RWPE2 (cell line): Measurements from ENCODE around the gene PRF1.
A peak's percentile ranks its signal among the peaks of the same experiment; 100 is the strongest.
"Not testable (repeated sequence)": the region's sequence is repeated elsewhere in the genome, so short reads cannot be mapped to it uniquely, and the experiment has no call there.

ENCODE experiments used
- ATAC-seq: fragments of 200-7000 bp; cut with Tn5 transposase; 3 replicates; pipeline ENCODE4 v1.9.1; 2021; ENCODE audit warnings: low read depth
- DNase-seq: peaks from one replicate; pipeline ENCODE4 v3.0.0-alpha.2; 2020; ENCODE audit warnings: low spot score
- H3K27ac ChIP-seq: fragments of 450-650 bp; 2 replicates; pipeline ENCODE4 v1.5.1; 2017; ENCODE audit warnings: mild to moderate bottlenecking; ENCODE audit not compliant: poor library complexity, severe bottlenecking
- H3K27me3 ChIP-seq: fragments of 250-450 bp; sonication (Bioruptor Pico); 2 replicates; pipeline ENCODE4 v1.5.1; 2021; ENCODE audit warnings: mild to moderate bottlenecking, moderate library complexity; ENCODE audit not compliant: insufficient read depth, poor library complexity, severe bottlenecking
- H3K36me3 ChIP-seq: fragments of 250-450 bp; sonication (Bioruptor Pico); 2 replicates; pipeline ENCODE4 v1.5.1; 2020; ENCODE audit warnings: low read depth, mild to moderate bottlenecking, moderate library complexity
- H3K4me1 ChIP-seq: fragments of 250-450 bp; sonication (Bioruptor Pico); 2 replicates; pipeline ENCODE4 v1.5.1; 2021; ENCODE audit warnings: mild to moderate bottlenecking, moderate library complexity; ENCODE audit not compliant: insufficient read depth, poor library complexity, severe bottlenecking
- H3K4me3 ChIP-seq: fragments of 250-450 bp; sonication (Bioruptor Pico); 2 replicates; pipeline ENCODE4 v1.5.1; 2021; ENCODE audit warnings: mild to moderate bottlenecking, moderate library complexity; ENCODE audit not compliant: severe bottlenecking
- H3K9me3 ChIP-seq: fragments of 250-450 bp; sonication (Bioruptor Pico); 2 replicates; pipeline ENCODE4 v1.5.1; 2021; ENCODE audit warnings: mild to moderate bottlenecking, moderate library complexity; ENCODE audit not compliant: severe bottlenecking
- CTCF ChIP-seq: fragments of 450-650 bp; IDR thresholded peaks from one replicate; pipeline ENCODE4 v1.5.1; 2017; ENCODE audit warnings: mild to moderate bottlenecking, moderate library complexity; ENCODE audit not compliant: poor library complexity, severe bottlenecking

PRF1 gene

DNA sequence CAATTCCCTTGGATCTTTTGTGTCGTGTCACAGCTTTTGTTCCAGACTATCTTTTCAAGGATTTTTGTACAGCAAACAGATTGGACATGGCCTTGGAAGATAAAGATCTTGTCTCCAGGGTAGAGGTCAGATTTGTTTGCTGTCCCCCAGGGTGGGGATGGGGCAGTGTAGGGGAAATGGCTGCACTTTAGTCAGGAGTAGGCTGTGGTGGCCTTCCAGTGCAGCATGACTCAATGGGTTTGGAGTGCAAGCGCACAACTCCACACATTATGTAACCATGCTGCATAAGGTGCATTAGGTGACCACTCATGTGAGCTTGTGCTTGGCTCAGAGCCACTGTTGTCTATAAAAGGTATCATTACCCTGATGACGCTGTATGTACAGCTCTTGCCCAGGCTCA lies 45.9 kb upstream of the PRF1 start:
- Histone ChIP-seq H3K4me1 (peaks cover 9% of the 10 kb centered on the region), H3K27me3 (no peaks in the 10 kb centered on the region), H3K27ac (no peak overlapping the region), H3K9me3 (peaks cover 2% of the 10 kb centered on the region), H3K36me3 (no peaks in the 10 kb centered on the region), H3K4me3 (no peak overlapping the region)
- TF ChIP-seq CTCF = no peak
- DNase-seq = no peak
- no peak for ATAC-seq

GRCh38 chr10:70647086-70647485 lies 44.5 kb upstream of the PRF1 start:
- H3K27me3 ChIP-seq = no peaks in the 10 kb centered on the region
- H3K27ac ChIP-seq = no peak overlapping the region
- DNase-seq (no peak), ATAC-seq (no peak)
- H3K36me3 ChIP-seq = no peaks in the 10 kb centered on the region
- peaks cover under 1% of the 10 kb centered on the region for H3K9me3 ChIP-seq
- H3K4me1 ChIP-seq = peaks cover 3% of the 10 kb centered on the region
- no peak overlapping the region for H3K4me3 ChIP-seq
- no peak for TF ChIP-seq CTCF

DNA sequence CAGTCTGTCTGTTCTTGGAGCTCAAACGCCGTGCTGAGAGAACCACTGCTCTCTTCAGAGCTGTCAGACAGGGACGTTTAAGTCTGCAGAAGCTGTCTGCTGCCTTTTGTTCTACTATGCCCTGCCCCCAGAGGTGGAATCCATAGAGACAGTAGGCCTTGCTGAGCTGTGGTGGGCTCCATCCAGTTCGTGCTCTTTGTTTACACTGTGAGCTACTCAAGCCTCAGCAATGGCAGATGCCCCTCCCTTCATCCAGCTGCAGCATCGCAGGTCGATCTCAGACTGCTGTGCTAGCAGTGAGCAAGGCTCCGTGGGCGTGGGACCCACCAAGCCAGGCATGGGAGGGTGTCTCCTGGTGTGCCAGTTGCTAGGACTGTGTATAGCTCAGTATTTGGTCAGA lies 42.4 kb upstream of the PRF1 start:
- not testable (repeated sequence) for H3K27me3 ChIP-seq, ATAC-seq, H3K4me3 ChIP-seq, H3K27ac ChIP-seq, H3K4me1 ChIP-seq, H3K9me3 ChIP-seq, DNase-seq, H3K36me3 ChIP-seq

- not testable (repeated sequence) for H3K36me3 ChIP-seq, H3K27ac ChIP-seq, DNase-seq, ATAC-seq, H3K27me3 ChIP-seq, H3K4me3 ChIP-seq, H3K4me1 ChIP-seq, H3K9me3 ChIP-seq
These were observed 40.7 kb upstream of the PRF1 start for GRCh38 chr10:70643272-70643671.

GRCh38 chr10:70639640-70640383 lies 37.3 kb upstream of the PRF1 start:
- H3K4me1 ChIP-seq, H3K27me3 ChIP-seq, H3K27ac ChIP-seq, H3K9me3 ChIP-seq, DNase-seq, H3K4me3 ChIP-seq, ATAC-seq, H3K36me3 ChIP-seq: not testable (repeated sequence)

- H3K4me3 ChIP-seq, DNase-seq, H3K36me3 ChIP-seq, H3K9me3 ChIP-seq, ATAC-seq, H3K27me3 ChIP-seq: not testable (repeated sequence)
- Histone ChIP-seq H3K27ac (peak overlapping the region; percentile 34), H3K4me1 (peaks cover 15% of the 10 kb centered on the region)
These were observed 32.0 kb upstream of the PRF1 start for GRCh38 chr10:70634515-70634914.

- Histone ChIP-seq H3K27ac (peak overlapping the region; percentile 34), H3K36me3 (no peaks in the 10 kb centered on the region), H3K27me3 (no peaks in the 10 kb centered on the region), H3K4me1 (peaks cover 15% of the 10 kb centered on the region), H3K4me3 (no peak overlapping the region), H3K9me3 (no peaks in the 10 kb centered on the region)
- ATAC-seq (peak; percentile 100), DNase-seq (no peak)
- TF ChIP-seq CTCF = no peak
These were observed 31.5 kb upstream of the PRF1 start for GRCh38 chr10:70634011-70634410.

DNA sequence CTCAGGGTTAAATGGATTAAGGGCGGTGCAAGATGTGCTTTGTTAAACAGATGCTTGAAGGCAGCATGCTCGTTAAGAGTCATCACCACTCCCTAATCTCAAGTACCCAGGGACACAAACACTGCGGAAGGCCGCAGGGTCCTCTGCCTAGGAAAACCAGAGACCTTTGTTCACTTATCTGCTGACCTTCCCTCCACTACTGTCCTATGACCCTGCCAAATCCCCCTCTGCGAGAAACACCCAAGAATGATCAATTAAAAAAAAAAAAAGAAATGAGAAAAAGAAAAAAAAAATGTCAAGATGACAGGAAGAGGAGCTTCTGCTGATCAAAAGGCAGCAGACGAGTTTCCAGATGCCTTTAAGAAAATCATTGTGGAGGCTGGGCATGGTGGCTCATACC lies 29.2 kb upstream of the PRF1 start:
- H3K4me3 ChIP-seq, H3K27ac ChIP-seq, ATAC-seq, H3K9me3 ChIP-seq, H3K27me3 ChIP-seq, H3K36me3 ChIP-seq, DNase-seq: not testable (repeated sequence)
- peaks cover 15% of the 10 kb centered on the region for H3K4me1 ChIP-seq
